ENCODE data around the gene SLC26A4.

The SLC26A4 gene

GRCh38 chr7:107660381-107661080, at the start of gene SLC26A4:
SLC26A4 (plus strand) TSS chr7:107660828; CDS start chr7:107661642, 814 bp downstream.
- Histone ChIP-seq H3K4me3 (no peak within 1 kb of the TSS), H3K9ac (no peak within 1 kb of the TSS), H3K4me2 (no peak within 1 kb of the TSS), H3K27me3 (no peaks in the 10 kb centered on the region), H3K27ac (no peak within 1 kb of the TSS), H3K36me3 (no peaks in the 10 kb centered on the region), H3K4me1 (no peaks in the 10 kb centered on the region), H3K9me3 (peaks cover 21% of the 10 kb centered on the region), H4K20me1 (no peaks in the 10 kb centered on the region)
- TF ChIP-seq Cebpa-rat (IDR thresholded peaks at IDR 0.05) = no peak

- Histone ChIP-seq H3K27me3 (no peaks in the 10 kb centered on the region), H3K4me2 (no peak overlapping the region), H3K4me3 (no peak overlapping the region), H3K9ac (no peak overlapping the region), H3K36me3 (peaks cover 20% of the 10 kb centered on the region), H3K9me3 (no peaks in the 10 kb centered on the region), H3K4me1 (no peaks in the 10 kb centered on the region), H3K27ac (no peak overlapping the region), H4K20me1 (no peaks in the 10 kb centered on the region)
- no peak for TF ChIP-seq Cebpa-rat (IDR thresholded peaks at IDR 0.05)
Observed at GRCh38 chr7:107613439-107613838, 47.2 kb upstream of the SLC26A4 start.

DNA sequence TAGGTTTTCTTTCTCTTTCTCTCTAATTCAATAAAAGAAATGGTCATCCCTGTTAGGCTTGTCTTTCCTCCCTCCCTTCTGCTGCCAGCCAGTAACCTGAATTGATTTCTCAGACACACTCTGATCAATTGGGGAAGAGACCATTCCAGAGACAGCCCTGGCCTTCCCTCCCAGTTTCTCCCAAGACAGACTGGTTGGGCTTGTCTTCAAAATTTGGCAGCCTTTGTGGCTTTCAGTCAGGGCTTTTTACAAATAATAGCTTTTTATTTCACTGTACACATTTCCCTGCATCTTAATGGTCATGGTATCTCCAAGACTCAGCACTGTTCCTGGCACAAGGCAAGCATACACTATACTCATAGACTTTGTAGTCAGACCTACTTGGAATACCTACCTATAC, 46.7 kb upstream of the SLC26A4 start:
- H3K36me3 ChIP-seq = peaks cover 20% of the 10 kb centered on the region
- H3K4me1 ChIP-seq = no peaks in the 10 kb centered on the region
- H3K4me3 ChIP-seq = no peak overlapping the region
- H3K27me3 ChIP-seq = no peaks in the 10 kb centered on the region
- H4K20me1 ChIP-seq = no peaks in the 10 kb centered on the region
- H3K9me3 ChIP-seq = no peaks in the 10 kb centered on the region
- no peak for TF ChIP-seq Cebpa-rat (IDR thresholded peaks at IDR 0.05)
- no peak overlapping the region for H3K4me2 ChIP-seq
- no peak overlapping the region for H3K27ac ChIP-seq
- H3K9ac ChIP-seq = no peak overlapping the region

- H3K4me1 ChIP-seq = no peaks in the 10 kb centered on the region
- H3K4me3 ChIP-seq = no peak overlapping the region
- H3K36me3 ChIP-seq = peaks cover 20% of the 10 kb centered on the region
- H3K9ac ChIP-seq = no peak overlapping the region
- H3K27ac ChIP-seq = no peak overlapping the region
- H3K4me2 ChIP-seq = no peak overlapping the region
- no peak for TF ChIP-seq Cebpa-rat (IDR thresholded peaks at IDR 0.05)
- no peaks in the 10 kb centered on the region for H3K9me3 ChIP-seq
- no peaks in the 10 kb centered on the region for H4K20me1 ChIP-seq
- no peaks in the 10 kb centered on the region for H3K27me3 ChIP-seq
Observed at GRCh38 chr7:107614425-107614824, 46.2 kb upstream of the SLC26A4 start.

DNA sequence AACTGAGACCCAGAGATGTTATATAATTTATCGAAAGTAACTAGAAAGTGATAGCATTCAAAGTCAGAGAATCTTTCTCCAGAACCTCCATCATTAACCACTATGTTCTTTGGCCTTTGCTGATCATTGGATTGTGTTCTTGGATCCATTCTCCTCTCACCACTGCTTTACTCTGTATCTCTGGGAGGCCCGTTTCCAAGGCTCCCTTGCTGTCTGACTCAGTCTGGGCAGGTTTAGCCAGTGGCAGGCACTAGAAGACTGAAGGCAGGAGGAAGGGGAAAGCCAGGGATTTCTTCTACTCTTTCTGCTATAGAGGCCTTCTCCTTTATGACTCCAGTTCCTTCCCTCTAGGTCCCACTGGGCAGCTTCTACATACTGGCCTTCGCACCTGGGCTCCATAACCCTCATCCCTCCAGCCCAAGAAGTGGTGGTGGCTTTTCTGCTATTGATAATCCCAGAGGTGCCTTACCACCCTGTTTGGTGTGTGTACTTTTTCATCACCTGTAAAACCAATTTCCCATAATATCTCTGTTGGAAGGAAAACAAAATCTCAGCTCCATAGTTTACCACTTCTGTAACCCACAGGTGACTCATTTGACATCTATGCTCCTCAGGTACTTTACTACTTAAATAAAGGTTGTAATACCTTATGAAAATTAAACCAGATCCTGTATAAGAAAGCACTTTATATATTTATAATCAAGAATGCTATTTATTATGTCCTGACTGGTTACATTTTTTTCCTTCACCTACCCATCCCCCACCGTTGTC, 44.5 kb upstream of the SLC26A4 start:
- Histone ChIP-seq H3K9ac (no peak overlapping the region), H3K36me3 (peaks cover 20% of the 10 kb centered on the region), H3K4me3 (no peak overlapping the region), H3K4me1 (no peaks in the 10 kb centered on the region), H3K27me3 (no peaks in the 10 kb centered on the region), H4K20me1 (no peaks in the 10 kb centered on the region), H3K27ac (no peak overlapping the region), H3K4me2 (no peak overlapping the region), H3K9me3 (no peaks in the 10 kb centered on the region)
- no peak for TF ChIP-seq Cebpa-rat (IDR thresholded peaks at IDR 0.05)

DNA sequence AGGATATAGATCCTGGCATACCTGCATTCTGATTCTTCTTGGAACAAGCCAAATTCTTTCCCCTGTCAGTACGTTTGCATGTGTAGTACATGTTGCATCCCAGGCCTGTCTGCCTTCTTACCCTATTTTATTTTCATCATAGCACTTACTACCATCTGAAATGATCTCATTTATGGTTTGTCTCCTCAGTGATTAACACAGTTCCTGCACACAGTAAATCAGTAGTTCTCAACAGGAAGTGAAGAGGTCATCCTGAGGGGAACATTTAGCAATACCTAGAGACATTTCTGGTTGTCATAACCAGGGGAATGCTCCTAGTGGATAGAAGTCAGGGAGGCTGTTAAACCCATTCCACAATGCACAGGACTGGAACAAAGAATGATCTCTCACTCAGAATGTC, 38.2 kb upstream of the SLC26A4 start:
- Histone ChIP-seq H3K9me3 (peaks cover 5% of the 10 kb centered on the region; the same call in 1 of the 2 replicates), H3K4me3 (no peak overlapping the region), H4K20me1 (no peaks in the 10 kb centered on the region), H3K27me3 (no peaks in the 10 kb centered on the region), H3K27ac (no peak overlapping the region), H3K9ac (no peak overlapping the region), H3K4me1 (no peaks in the 10 kb centered on the region), H3K4me2 (no peak overlapping the region), H3K36me3 (no peaks in the 10 kb centered on the region)
- no peak for TF ChIP-seq Cebpa-rat (IDR thresholded peaks at IDR 0.05)

GRCh38 chr7:107622894-107623293, 37.7 kb upstream of the SLC26A4 start:
- Histone ChIP-seq H3K4me3 (no peak overlapping the region), H3K4me1 (no peaks in the 10 kb centered on the region), H4K20me1 (no peaks in the 10 kb centered on the region), H3K9me3 (peaks cover 5% of the 10 kb centered on the region; the same call in 1 of the 2 replicates), H3K27me3 (no peaks in the 10 kb centered on the region), H3K4me2 (no peak overlapping the region), H3K27ac (no peak overlapping the region), H3K9ac (no peak overlapping the region), H3K36me3 (no peaks in the 10 kb centered on the region)
- no peak for TF ChIP-seq Cebpa-rat (IDR thresholded peaks at IDR 0.05)

- no peak overlapping the region for H3K9ac ChIP-seq
- no peak overlapping the region for H3K27ac ChIP-seq
- no peaks in the 10 kb centered on the region for H3K4me1 ChIP-seq
- no peaks in the 10 kb centered on the region for H4K20me1 ChIP-seq
- H3K9me3 ChIP-seq = peaks cover 5% of the 10 kb centered on the region; the same call in 1 of the 2 replicates
- H3K36me3 ChIP-seq = no peaks in the 10 kb centered on the region
- H3K4me2 ChIP-seq = no peak overlapping the region
- TF ChIP-seq Cebpa-rat (IDR thresholded peaks at IDR 0.05) = no peak
- no peak overlapping the region for H3K4me3 ChIP-seq
- no peaks in the 10 kb centered on the region for H3K27me3 ChIP-seq
Observed at GRCh38 chr7:107627002-107627401, 33.6 kb upstream of the SLC26A4 start.

DNA sequence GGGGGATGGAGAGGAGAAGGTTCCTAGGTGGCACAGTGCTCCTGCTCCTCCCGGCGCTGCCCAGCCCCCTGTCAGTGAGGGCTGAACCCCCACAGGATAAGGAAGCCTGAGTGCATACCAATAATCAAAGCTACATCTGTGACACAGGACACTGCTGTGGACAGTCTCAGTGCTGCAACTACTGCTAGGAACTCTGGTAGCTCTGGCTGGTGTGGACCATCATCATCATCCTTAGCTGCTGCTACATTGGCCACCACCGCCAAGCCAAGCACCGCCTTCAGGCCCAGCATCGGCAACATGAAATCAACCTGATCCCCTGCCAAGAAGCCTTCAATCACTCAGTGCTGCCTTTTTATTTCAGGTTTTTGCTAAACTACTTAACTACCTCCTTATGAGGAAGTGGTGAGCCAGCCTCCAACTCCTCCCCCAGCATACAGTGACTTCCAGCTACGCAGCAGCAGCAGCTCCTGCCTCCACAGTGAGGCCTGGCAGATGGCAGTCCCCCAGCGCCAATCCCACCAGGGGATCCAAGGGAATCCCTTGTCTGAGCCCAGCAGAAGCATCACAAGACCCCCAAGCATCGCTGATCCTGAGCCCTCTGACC, 32.1 kb upstream of the SLC26A4 start:
- no peaks in the 10 kb centered on the region for H3K36me3 ChIP-seq
- TF ChIP-seq Cebpa-rat (IDR thresholded peaks at IDR 0.05) = no peak
- H3K9ac ChIP-seq = no peak overlapping the region
- no peak overlapping the region for H3K4me3 ChIP-seq
- H3K27me3 ChIP-seq = no peaks in the 10 kb centered on the region
- H3K4me1 ChIP-seq = no peaks in the 10 kb centered on the region
- H3K9me3 ChIP-seq = peaks cover 5% of the 10 kb centered on the region; the same call in 1 of the 2 replicates
- no peak overlapping the region for H3K27ac ChIP-seq
- H4K20me1 ChIP-seq = no peaks in the 10 kb centered on the region
- no peak overlapping the region for H3K4me2 ChIP-seq

DNA sequence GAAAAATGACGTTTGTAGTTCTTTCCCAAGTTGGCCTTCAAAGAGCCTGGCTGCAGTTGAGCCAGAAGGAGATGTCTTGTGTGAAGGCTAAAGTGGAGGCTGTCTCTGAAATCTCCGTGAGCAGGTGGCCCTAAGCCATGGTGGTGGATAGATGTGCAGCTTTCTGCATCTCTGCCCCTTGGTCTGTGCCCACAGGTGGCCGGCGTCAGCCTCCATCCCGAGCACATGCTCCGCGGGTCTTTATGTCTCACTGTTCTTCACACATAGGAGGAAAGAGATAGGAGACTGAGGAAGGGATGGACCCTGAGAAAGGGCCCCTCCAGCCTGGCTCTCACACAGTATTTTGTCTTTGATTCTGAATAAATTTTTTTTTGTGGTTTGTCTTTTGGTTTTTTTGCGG, 30.3 kb upstream of the SLC26A4 start:
- H3K27me3 ChIP-seq = no peaks in the 10 kb centered on the region
- H3K27ac ChIP-seq = no peak overlapping the region
- no peak overlapping the region for H3K4me3 ChIP-seq
- peaks cover 5% of the 10 kb centered on the region; the same call in 1 of the 2 replicates for H3K9me3 ChIP-seq
- no peak for TF ChIP-seq Cebpa-rat (IDR thresholded peaks at IDR 0.05)
- no peak overlapping the region for H3K9ac ChIP-seq
- no peaks in the 10 kb centered on the region for H4K20me1 ChIP-seq
- H3K4me2 ChIP-seq = no peak overlapping the region
- no peaks in the 10 kb centered on the region for H3K36me3 ChIP-seq
- no peaks in the 10 kb centered on the region for H3K4me1 ChIP-seq

Measured in BLaER1 (cell line).